HEK293 (cell line): ENCODE measurements around the gene CAMP.

Experiments
- CTCF ChIA-PET: fragments of 350-600 bp; formaldehyde crosslinking; extraction: SDS; loops from one replicate; lab custom pipeline; 2021; ENCODE audit warnings: antibody characterized with exemption; lab: Yijun Ruan, JAX
- POLR2A ChIA-PET: fragments of 300-600 bp; formaldehyde crosslinking; extraction: SDS; loops from one replicate; lab custom pipeline; 2020; ENCODE audit warnings: antibody characterized with exemption, inconsistent platforms; lab: Yijun Ruan, JAX
- H3K27ac ChIP-seq: fragments of 200-500 bp; sonication (Bioruptor generic); 2 replicates; pipeline ENCODE4 v1.5.1; 2014; ENCODE audit warnings: low read depth, low read length, control low read depth, inconsistent platforms; ENCODE audit errors: extremely low read depth
- H3K36me3 ChIP-seq, 2 experiments: fragments of 200-500 bp in 1 of 2; sonication (Bioruptor generic) in 1 of 2; 1 replicate in 1 of 2; 2 replicates in 1 of 2; pipeline ENCODE4 v1.5.1; 2014 to 2017; ENCODE audit warnings: inconsistent platforms in 2 of 2, low read length in 2 of 2; ENCODE audit not compliant: control insufficient read depth in 2 of 2, insufficient read depth in 1 of 2
- H3K4me1 ChIP-seq: fragments of 200-500 bp; sonication (Bioruptor generic); 2 replicates; pipeline ENCODE4 v1.5.1; 2014; ENCODE audit warnings: mild to moderate bottlenecking, low read length, inconsistent platforms; ENCODE audit not compliant: control insufficient read depth, insufficient read depth
- H3K4me3 ChIP-seq: 2 replicates; pipeline ENCODE4 v1.5.1; 2011; ENCODE audit warnings: low read depth, mild to moderate bottlenecking, control low read depth, low read length, moderate library complexity
- H3K9me3 ChIP-seq: fragments of 200-500 bp; sonication (Bioruptor generic); 2 replicates; pipeline ENCODE4 v1.5.1; 2014; ENCODE audit warnings: low read depth, low read length, inconsistent platforms; ENCODE audit not compliant: control insufficient read depth, insufficient read depth
- FEZF1 ChIP-seq: fragments of 450-650 bp; formaldehyde crosslinking; IDR thresholded peaks from 2 replicates; pipeline ENCODE4 v1.5.1; 2016; ENCODE audit warnings: missing biosample characterization, missing genetic modification characterization
- GLI2 ChIP-seq: fragments of 450-650 bp; formaldehyde crosslinking; IDR thresholded peaks from 2 replicates; pipeline ENCODE4; 2017; ENCODE audit warnings: missing biosample characterization, missing genetic modification characterization, low read depth, borderline replicate concordance
- HOXD13 ChIP-seq: sonication (generic); formaldehyde crosslinking; IDR thresholded peaks from 2 replicates; pipeline ENCODE4 v1.8.0; 2022; ENCODE audit warnings: missing genetic modification reagents, borderline replicate concordance
- KLF1 ChIP-seq: fragments of 450-650 bp; formaldehyde crosslinking; IDR thresholded peaks from 2 replicates; pipeline ENCODE4 v1.5.1; 2016; ENCODE audit warnings: missing biosample characterization, missing genetic modification characterization
- KLF10 ChIP-seq: fragments of 450-650 bp; IDR thresholded peaks from 2 replicates; pipeline ENCODE4 v1.5.1; 2018; ENCODE audit warnings: missing biosample characterization, mild to moderate bottlenecking, missing genetic modification characterization
- RBAK ChIP-seq: fragments of 450-650 bp; formaldehyde crosslinking; IDR thresholded peaks from 2 replicates; pipeline ENCODE4 v1.5.1; 2016; ENCODE audit warnings: missing biosample characterization, missing genetic modification characterization
- SCRT2 ChIP-seq: fragments of 450-650 bp; formaldehyde crosslinking; IDR thresholded peaks from 2 replicates; pipeline ENCODE4 v1.5.1; 2016; ENCODE audit warnings: missing biosample characterization, missing genetic modification characterization
- ZBTB20 ChIP-seq: fragments of 450-650 bp; formaldehyde crosslinking; IDR thresholded peaks from 2 replicates; pipeline ENCODE4 v1.5.1; 2016; ENCODE audit warnings: missing biosample characterization, missing genetic modification characterization
- ZNF112 ChIP-seq: fragments of 450-650 bp; formaldehyde crosslinking; IDR thresholded peaks from 2 replicates; pipeline ENCODE4 v1.5.0; 2017; ENCODE audit warnings: missing biosample characterization, missing genetic modification characterization
- ZNF202 ChIP-seq: fragments of 450-650 bp; formaldehyde crosslinking; IDR thresholded peaks from 2 replicates; pipeline ENCODE4 v1.5.1; 2016; ENCODE audit warnings: missing biosample characterization, missing genetic modification characterization, borderline replicate concordance
- ZNF292 ChIP-seq: fragments of 450-650 bp; formaldehyde crosslinking; IDR thresholded peaks from 2 replicates; pipeline ENCODE4 v1.5.1; 2016; ENCODE audit warnings: low read depth, missing biosample characterization, missing genetic modification characterization, borderline replicate concordance
- ZNF302 ChIP-seq: fragments of 450-650 bp; formaldehyde crosslinking; IDR thresholded peaks from 2 replicates; pipeline ENCODE4 v1.5.1; 2016; ENCODE audit warnings: missing biosample characterization, missing genetic modification characterization, low read depth
- ZNF341 ChIP-seq: fragments of 450-650 bp; formaldehyde crosslinking; IDR thresholded peaks from 2 replicates; pipeline ENCODE4; 2016; ENCODE audit warnings: low read depth, missing biosample characterization, missing genetic modification characterization
- ZNF623 ChIP-seq: fragments of 450-650 bp; formaldehyde crosslinking; IDR thresholded peaks from 2 replicates; pipeline ENCODE4 v1.5.1; 2016; ENCODE audit warnings: missing biosample characterization, missing genetic modification characterization
- ZNF658 ChIP-seq: fragments of 450-650 bp; formaldehyde crosslinking; IDR thresholded peaks from 2 replicates; pipeline ENCODE4; 2016; ENCODE audit warnings: missing biosample characterization, missing genetic modification characterization
- ZNF76 ChIP-seq: fragments of 450-650 bp; formaldehyde crosslinking; IDR thresholded peaks from 2 replicates; pipeline ENCODE4; 2016; ENCODE audit warnings: low read depth, missing biosample characterization, missing genetic modification characterization, borderline replicate concordance
- ZNF776 ChIP-seq: fragments of 450-650 bp; formaldehyde crosslinking; IDR thresholded peaks from 2 replicates; pipeline ENCODE4 v1.5.0; 2017; ENCODE audit warnings: missing biosample characterization, missing genetic modification characterization, borderline replicate concordance
- ZSCAN23 ChIP-seq: fragments of 450-650 bp; formaldehyde crosslinking; IDR thresholded peaks from 2 replicates; pipeline ENCODE4 v1.5.1; 2016; ENCODE audit warnings: missing biosample characterization, missing genetic modification characterization
- TF ChIP-seq, protein P1 (sequence below): fragments of 450-650 bp; formaldehyde crosslinking; IDR thresholded peaks from 2 replicates; pipeline ENCODE4 v1.5.1; 2017; ENCODE audit warnings: missing biosample characterization, missing genetic modification characterization
- TF ChIP-seq, protein P2 (sequence below): fragments of 450-650 bp; formaldehyde crosslinking; IDR thresholded peaks from 2 replicates; pipeline ENCODE4 v1.5.1; 2016; ENCODE audit warnings: missing biosample characterization, missing genetic modification characterization
- TF ChIP-seq, protein P3 (sequence below): fragments of 450-650 bp; formaldehyde crosslinking; IDR thresholded peaks from 2 replicates; pipeline ENCODE4; 2016; ENCODE audit warnings: missing biosample characterization, missing genetic modification characterization
- TF ChIP-seq, protein P4 (sequence below): fragments of 450-650 bp; formaldehyde crosslinking; IDR thresholded peaks from 2 replicates; pipeline ENCODE4 v1.5.0; 2017; ENCODE audit warnings: missing biosample characterization, missing genetic modification characterization, borderline replicate concordance
- TF ChIP-seq, protein P5 (sequence below): fragments of 450-650 bp; formaldehyde crosslinking; IDR thresholded peaks from 2 replicates; pipeline ENCODE4 v1.5.1; 2016; ENCODE audit warnings: missing biosample characterization, missing genetic modification characterization, low read depth
- TF ChIP-seq, protein P6 (sequence below): fragments of 450-650 bp; formaldehyde crosslinking; IDR thresholded peaks from 2 replicates; pipeline ENCODE4 v1.5.1; 2016; ENCODE audit warnings: missing biosample characterization, missing genetic modification characterization

CAMP gene

DNA sequence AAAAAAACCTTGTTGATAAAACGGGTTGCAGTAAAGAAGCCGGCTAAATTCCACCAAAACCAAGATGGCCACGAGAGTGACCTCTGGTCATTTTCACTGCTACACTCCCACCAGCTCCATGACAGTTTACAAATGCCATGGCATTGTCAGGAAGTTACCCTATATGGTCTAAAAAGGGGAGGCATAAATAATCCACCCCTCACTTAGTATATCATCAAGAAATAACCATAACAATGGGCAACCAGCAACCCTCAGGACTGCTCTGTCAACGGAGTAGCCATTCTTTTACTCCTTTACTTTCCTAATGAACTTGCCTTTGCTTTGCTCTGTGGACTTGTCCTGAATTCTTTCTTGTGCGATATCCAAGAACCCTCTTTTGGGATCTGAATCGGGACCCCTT lies 20.7 kb upstream of the CAMP start (continued):
- TF ChIP-seq, protein P1, sequence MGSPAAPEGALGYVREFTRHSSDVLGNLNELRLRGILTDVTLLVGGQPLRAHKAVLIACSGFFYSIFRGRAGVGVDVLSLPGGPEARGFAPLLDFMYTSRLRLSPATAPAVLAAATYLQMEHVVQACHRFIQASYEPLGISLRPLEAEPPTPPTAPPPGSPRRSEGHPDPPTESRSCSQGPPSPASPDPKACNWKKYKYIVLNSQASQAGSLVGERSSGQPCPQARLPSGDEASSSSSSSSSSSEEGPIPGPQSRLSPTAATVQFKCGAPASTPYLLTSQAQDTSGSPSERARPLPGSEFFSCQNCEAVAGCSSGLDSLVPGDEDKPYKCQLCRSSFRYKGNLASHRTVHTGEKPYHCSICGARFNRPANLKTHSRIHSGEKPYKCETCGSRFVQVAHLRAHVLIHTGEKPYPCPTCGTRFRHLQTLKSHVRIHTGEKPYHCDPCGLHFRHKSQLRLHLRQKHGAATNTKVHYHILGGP (tag by site-specific recombination): no peak
- TF ChIP-seq HOXD13 (CRISPR knock-in tag) (no peak), KLF10 (tag by site-specific recombination) (no peak)
- TF ChIP-seq, protein P2, sequence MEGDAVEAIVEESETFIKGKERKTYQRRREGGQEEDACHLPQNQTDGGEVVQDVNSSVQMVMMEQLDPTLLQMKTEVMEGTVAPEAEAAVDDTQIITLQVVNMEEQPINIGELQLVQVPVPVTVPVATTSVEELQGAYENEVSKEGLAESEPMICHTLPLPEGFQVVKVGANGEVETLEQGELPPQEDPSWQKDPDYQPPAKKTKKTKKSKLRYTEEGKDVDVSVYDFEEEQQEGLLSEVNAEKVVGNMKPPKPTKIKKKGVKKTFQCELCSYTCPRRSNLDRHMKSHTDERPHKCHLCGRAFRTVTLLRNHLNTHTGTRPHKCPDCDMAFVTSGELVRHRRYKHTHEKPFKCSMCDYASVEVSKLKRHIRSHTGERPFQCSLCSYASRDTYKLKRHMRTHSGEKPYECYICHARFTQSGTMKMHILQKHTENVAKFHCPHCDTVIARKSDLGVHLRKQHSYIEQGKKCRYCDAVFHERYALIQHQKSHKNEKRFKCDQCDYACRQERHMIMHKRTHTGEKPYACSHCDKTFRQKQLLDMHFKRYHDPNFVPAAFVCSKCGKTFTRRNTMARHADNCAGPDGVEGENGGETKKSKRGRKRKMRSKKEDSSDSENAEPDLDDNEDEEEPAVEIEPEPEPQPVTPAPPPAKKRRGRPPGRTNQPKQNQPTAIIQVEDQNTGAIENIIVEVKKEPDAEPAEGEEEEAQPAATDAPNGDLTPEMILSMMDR (tag by site-specific recombination): no peak

DNA sequence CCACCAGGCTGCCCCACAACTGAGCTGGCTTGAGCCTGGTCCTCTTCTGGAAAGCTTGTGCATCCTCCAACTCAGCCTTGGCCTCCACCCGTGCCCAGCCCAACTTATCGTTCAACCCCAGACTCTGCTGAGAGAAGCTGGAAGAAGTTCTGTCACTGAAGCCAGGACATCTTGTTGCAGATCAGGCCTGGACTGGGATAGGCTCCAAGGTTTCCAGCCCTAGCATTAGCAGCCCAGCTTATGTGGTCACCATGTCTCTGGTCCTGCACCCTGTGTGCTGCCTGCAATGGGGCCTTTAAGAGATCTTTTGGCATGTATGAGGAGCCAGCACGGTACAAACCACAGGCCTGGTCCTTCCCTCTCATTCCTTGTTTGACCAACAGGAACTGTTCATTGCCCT lies 15.2 kb upstream of the CAMP start:
- TF ChIP-seq, protein P3, sequence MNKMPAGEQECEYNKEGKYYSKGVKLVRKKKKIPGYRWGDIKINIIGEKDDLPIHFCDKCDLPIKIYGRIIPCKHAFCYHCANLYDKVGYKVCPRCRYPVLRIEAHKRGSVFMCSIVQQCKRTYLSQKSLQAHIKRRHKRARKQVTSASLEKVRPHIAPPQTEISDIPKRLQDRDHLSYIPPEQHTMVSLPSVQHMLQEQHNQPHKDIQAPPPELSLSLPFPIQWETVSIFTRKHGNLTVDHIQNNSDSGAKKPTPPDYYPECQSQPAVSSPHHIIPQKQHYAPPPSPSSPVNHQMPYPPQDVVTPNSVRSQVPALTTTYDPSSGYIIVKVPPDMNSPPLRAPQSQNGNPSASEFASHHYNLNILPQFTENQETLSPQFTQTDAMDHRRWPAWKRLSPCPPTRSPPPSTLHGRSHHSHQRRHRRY (tag by site-specific recombination): no peak
- TF ChIP-seq RBAK (tag by site-specific recombination) (no peak), ZNF776 (tag by site-specific recombination) (no peak), ZNF341 (no peak), ZNF292 (tag by site-specific recombination) (no peak), KLF1 (tag by site-specific recombination) (no peak), ZNF658 (no peak), ZNF76 (no peak), ZNF202 (tag by site-specific recombination) (no peak), ZNF302 (tag by site-specific recombination) (no peak), GLI2 (no peak), ZSCAN23 (tag by site-specific recombination) (no peak), ZBTB20 (tag by site-specific recombination) (no peak), ZNF623 (no peak), SCRT2 (tag by site-specific recombination) (no peak), ZNF112 (no peak), FEZF1 (tag by site-specific recombination) (no peak)
- TF ChIP-seq, protein P4, sequence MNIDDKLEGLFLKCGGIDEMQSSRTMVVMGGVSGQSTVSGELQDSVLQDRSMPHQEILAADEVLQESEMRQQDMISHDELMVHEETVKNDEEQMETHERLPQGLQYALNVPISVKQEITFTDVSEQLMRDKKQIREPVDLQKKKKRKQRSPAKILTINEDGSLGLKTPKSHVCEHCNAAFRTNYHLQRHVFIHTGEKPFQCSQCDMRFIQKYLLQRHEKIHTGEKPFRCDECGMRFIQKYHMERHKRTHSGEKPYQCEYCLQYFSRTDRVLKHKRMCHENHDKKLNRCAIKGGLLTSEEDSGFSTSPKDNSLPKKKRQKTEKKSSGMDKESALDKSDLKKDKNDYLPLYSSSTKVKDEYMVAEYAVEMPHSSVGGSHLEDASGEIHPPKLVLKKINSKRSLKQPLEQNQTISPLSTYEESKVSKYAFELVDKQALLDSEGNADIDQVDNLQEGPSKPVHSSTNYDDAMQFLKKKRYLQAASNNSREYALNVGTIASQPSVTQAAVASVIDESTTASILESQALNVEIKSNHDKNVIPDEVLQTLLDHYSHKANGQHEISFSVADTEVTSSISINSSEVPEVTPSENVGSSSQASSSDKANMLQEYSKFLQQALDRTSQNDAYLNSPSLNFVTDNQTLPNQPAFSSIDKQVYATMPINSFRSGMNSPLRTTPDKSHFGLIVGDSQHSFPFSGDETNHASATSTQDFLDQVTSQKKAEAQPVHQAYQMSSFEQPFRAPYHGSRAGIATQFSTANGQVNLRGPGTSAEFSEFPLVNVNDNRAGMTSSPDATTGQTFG (tag by site-specific recombination): no peak
- TF ChIP-seq, protein P5, sequence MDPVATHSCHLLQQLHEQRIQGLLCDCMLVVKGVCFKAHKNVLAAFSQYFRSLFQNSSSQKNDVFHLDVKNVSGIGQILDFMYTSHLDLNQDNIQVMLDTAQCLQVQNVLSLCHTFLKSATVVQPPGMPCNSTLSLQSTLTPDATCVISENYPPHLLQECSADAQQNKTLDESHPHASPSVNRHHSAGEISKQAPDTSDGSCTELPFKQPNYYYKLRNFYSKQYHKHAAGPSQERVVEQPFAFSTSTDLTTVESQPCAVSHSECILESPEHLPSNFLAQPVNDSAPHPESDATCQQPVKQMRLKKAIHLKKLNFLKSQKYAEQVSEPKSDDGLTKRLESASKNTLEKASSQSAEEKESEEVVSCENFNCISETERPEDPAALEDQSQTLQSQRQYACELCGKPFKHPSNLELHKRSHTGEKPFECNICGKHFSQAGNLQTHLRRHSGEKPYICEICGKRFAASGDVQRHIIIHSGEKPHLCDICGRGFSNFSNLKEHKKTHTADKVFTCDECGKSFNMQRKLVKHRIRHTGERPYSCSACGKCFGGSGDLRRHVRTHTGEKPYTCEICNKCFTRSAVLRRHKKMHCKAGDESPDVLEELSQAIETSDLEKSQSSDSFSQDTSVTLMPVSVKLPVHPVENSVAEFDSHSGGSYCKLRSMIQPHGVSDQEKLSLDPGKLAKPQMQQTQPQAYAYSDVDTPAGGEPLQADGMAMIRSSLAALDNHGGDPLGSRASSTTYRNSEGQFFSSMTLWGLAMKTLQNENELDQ (tag by site-specific recombination): no peak
- TF ChIP-seq, protein P6, sequence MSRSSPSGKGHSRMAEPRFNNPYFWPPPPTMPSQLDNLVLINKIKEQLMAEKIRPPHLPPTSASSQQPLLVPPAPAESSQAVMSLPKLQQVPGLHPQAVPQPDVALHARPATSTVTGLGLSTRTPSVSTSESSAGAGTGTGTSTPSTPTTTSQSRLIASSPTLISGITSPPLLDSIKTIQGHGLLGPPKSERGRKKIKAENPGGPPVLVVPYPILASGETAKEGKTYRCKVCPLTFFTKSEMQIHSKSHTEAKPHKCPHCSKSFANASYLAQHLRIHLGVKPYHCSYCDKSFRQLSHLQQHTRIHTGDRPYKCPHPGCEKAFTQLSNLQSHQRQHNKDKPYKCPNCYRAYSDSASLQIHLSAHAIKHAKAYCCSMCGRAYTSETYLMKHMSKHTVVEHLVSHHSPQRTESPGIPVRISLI (tag by site-specific recombination): no peak
- TF ChIP-seq, all 188 proteins: peak for 0
- no peak overlapping the region for H3K27ac ChIP-seq
- ChIA-PET CTCF (no interaction called here), POLR2A (interaction anchor here (1.1 kb wide), 1 partner anchor 20 kb away, joined by 3 read pairs; the partner anchor contains the start of gene CDC25A)
- H3K36me3 ChIP-seq: no peaks in the 10 kb centered on the region
- H3K9me3 ChIP-seq: no peaks in the 10 kb centered on the region
- H3K4me1 ChIP-seq: no peaks in the 10 kb centered on the region
- no peak overlapping the region for H3K4me3 ChIP-seq
